IMR-90 (cell line): ENCODE data around the gene LAMB1. TPM values are rescaled to one million over a fixed set of nuclear protein-coding genes. Genes with fewer than 3 reads are reported as not detected.

Experiments
- ELK1 ChIP-seq: fragments of 150-350 bp; IDR thresholded peaks from 2 replicates; pipeline ENCODE4 v1.6.1; 2016; ENCODE audit warnings: low read depth, mild to moderate bottlenecking, low read length, moderate library complexity, borderline replicate concordance
- polyA plus RNA-seq, 3 experiments: library from polyadenylated mRNA; depleted of rRNA; stranded (reverse); fragments of >200 nt; gene quantifications; 2 replicates each; pipeline ENCODE4 v1.2.3, GENCODE V29; 2012; ENCODE audit warnings: low replicate concordance in 1 of 3
- total RNA-seq: library from RNA; depleted of rRNA; stranded (reverse); fragments of >200 nt; gene quantifications from 2 replicates; pipeline ENCODE4 v1.2.3, GENCODE V29; 2012

LAMB1 gene
- total and polyA plus RNA-seq, 2 of the 4 experiments (the other 2 are of a cell fraction), result 114 to 117 TPM

DNA sequence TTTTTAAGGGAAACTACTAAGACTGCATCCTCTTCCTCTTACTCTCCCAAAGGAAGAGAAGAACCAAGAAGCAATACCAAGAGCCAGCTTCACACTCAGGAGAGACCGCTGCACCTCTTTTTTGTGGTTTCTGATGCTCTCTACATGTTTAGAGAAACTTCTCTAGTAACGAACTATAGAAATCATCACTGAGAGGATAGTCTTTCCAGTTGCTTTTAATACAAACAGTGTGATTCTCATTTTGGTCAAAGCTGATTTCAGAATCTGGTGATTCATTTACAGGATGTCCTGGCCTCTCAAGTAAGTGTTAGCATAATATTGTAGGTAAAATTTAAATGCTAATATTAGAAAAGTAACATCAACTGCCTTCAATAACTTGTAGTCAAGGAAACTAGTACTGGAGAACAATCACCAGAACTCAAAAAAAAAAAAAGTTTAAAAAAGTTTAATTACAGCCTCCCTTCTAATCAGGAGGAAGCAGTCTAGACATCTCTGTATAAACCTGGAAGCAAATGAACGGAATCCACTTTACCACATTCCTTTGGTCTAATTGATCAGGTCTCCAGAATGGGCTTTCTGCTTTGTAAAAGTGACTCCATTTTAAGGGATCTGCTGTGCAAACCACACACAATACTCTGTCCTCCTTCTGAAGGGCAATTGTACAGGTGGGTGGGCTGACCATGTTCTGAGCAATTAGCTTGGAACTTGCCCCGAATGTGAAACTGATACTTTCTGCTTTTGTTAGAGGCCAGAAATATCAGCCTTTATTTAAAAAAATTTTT is 3.0 kb downstream of the LAMB1 start (continued):
- no peak for TF ChIP-seq ELK1
